GM12873 (cell line): ENCODE results near the gene SMARCB1.

Source experiments
- CTCF ChIP-seq: IDR thresholded peaks from 2 replicates; pipeline ENCODE4 v1.5.1; 2012; ENCODE audit warnings: low read depth, mild to moderate bottlenecking, moderate library complexity, low read length, control low read depth; ENCODE audit not compliant: insufficient read depth; ENCODE audit errors: missing control alignments

SMARCB1 gene

GRCh38 chr22:23835484-23836144 is 48.8 kb downstream of the SMARCB1 start:
- no peak for TF ChIP-seq CTCF

DNA sequence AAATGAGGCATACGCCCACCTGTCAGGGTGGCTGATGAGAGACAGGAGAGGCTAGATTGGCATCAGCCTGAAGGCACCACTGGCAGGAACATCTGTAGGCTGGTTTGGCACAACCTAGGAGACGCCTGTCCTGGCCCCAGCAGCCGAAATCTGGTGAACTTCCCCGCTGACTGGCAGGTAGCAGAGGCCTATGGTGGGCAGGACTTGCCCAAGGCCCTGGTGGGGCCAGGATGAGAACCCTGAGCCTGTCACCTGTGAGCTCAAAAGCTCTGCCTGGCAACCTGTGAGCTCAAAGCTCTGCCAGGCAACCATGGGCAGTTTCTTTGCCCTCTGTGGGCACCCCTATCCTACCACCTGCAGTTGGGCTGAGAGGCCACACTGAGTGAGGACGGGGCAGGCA is 49.5 kb downstream of the SMARCB1 start:
- TF ChIP-seq CTCF, result no peak

DNA sequence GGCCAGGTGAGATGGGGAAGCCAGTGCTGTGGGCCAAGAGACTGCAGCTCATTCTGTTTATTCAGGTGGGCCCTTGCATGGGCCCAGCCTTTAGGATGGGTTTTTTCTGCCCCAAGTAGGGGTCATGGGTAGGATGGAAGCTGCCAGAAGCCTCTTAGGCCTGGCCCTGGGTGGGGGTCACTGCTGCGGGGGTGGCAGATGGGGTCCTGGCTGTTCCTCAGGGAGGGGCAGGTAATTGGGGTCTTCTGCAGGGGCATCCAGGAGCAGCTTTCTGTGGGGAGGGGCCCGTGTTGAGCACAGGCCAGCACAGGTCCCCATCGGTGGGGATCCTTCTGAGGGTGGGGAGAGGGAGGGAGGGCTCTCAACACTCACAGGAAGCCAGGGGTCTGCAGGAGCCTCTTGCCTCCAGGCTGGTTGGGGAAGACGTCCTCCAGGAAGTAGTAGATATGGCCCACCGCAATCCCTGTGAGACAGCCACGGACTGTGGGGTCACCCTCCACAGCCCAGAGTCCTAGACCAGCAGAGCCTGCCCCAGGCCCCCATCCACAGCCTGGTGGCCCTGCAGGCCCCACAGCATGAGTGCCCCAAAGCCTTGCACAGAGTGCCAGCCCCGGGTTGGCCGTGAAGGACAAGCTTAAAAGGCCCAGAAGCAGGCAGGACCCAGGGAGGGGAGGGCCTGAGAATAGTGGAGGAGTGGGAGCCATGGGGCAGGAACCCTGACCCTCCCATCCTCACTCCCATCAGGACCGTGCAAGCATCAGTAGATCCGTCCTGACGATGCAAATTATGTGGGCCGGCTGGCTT is 50.1 kb downstream of the SMARCB1 start:
- no peak for TF ChIP-seq CTCF

DNA sequence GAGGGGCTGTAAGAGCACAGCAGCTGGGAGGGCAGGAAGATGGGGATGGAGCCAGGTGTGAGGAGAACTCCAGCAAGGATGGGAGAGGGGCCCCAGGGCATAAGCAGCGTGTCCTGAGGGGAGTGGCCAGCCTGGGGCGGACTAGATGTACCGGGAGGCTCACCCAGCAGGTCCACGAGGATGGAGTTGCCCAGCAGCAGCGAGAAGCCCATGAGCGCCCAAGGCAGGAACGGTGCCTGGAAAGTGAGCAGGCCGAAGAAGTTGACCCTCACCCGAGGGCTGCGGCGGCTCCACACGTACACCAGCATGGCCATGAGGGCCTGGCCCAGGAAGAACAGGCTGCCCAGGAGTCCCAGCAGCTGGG is 50.7 kb downstream of the SMARCB1 start:
- no peak for TF ChIP-seq CTCF

- TF ChIP-seq CTCF, result peak; percentile 2
Observed at GRCh38 chr22:23837911-23838680, 51.3 kb downstream of the SMARCB1 start.

- no peak for TF ChIP-seq CTCF
Observed at GRCh38 chr22:23838681-23839468, 52.1 kb downstream of the SMARCB1 start, which contains the start of gene DERL3. DERL3 (minus strand) TSS chr22:23839006; CDS start chr22:23838987, 19 bp downstream.
